HUDEP-2 (cell line): ENCODE measurements around the gene GNAL.
"Not testable (repeated sequence)": the region's sequence is repeated elsewhere in the genome, so short reads cannot be mapped to it uniquely, and the experiment has no call there.

Experiments used
- DNase-seq, 76 experiments: peaks; one replicate each; lab custom pipeline; 2025; ENCODE audit not compliant: unreplicated experiment in 76 of 76; lab: John Stamatoyannopoulos, UW

GNAL gene

GRCh38 chr18:11899063-11899462 lies 210.0 kb downstream of the GNAL start:
- DNase-seq = no peak

- peak in 4 of 76 experiments; percentile 14 to 55 (median 22) for DNase-seq
Observed at GRCh38 chr18:11901826-11902438, 212.9 kb downstream of the GNAL start.

DNA sequence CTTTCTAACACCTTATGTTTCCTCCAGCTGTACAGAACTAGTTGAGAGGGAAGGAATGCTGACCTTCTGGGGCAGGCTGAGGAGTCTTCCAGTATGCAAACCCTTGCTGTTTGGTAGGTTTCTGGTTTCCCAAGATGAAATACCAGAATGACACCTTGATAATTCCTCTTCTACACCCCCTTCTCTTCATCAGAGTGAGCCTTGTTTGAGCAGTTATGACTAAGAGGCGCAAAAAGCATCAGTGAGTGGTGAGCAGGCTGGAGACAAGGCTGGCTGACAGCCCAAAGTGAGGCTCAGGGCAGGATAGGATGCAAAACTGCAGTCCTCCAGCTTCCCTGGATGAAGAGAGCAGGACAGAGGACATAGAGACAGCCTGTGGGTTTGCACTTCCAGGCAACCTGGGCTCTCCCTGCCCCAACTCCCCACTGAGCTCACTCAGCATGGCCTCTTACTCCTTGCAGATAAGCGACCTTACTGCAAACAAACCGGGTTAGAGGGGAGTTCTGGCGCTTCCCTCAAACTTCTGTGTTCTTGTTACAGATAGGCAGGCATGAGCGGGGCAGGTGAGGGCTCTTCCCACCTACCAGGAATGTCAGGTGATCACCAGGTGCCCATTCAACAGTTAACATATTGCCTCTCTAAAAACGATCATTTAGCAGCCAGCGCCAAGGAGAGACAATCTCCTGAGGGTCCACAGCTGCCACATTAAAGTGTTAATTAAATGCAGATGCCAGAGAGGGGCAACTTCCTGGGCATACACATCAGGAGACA lies 213.6 kb downstream of the GNAL start:
- DNase-seq = peak in 1 of 76 experiments; percentile 0

GRCh38 chr18:11905613-11906012 lies 216.5 kb downstream of the GNAL start:
- no peak for DNase-seq

- DNase-seq = no peak
Observed at GRCh38 chr18:11906176-11906575, 217.1 kb downstream of the GNAL start.

DNA sequence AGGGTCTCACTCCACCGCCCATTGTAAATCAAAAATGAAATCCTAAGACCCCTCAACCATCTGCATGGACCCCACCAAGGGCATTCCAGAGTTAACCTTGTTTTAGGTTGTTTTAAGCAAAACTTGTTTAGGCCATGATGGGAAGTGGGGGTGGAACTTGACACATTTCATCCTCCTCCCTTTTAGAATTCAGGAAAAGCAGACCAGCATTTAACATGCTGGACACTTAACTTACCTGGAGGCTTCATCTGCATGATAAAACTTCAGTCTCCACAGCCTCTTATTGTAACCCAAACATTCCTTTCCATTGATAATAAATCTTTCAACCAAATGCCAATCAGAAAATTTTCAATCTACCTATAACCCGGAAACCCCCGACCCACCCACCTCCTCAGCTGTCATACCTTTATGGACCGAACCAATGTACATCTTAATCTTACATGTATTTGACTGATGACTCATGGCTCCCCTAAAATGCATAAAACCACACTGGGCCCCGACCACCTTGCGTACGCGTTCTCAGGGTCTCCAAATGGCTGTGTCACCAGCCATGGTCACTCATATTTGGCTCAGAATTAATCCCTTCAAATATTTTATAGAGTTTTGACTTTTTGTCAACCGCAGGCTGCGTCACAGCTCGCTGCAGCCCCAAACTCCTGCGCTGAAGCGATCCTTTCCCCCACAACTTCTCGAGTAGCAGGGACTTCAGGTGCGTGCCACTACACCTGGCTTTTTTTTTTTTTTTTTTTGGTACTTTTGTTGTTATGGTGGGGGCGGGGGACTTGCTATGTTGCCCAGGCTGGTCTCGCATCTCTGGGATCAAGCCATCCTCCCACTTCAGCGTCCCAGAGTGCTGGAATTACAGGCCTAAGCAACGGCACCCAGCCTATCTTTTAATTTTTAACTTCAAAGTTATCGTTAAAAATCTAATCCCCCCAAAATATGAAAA lies 218.1 kb downstream of the GNAL start:
- no peak for DNase-seq

- peak in 71 of 76 experiments; percentile 8 to 91 (median 63) for DNase-seq
Observed at GRCh38 chr18:11908182-11909060, 219.4 kb downstream of the GNAL start, which contains the start of gene MPPE1. MPPE1 (minus strand) TSS chr18:11908317; CDS start chr18:11897264, 11,053 bp downstream.

GRCh38 chr18:11909061-11909455 lies 220.0 kb downstream of the GNAL start:
- peak in 2 of 76 experiments; percentile 11 to 20 for DNase-seq

DNA sequence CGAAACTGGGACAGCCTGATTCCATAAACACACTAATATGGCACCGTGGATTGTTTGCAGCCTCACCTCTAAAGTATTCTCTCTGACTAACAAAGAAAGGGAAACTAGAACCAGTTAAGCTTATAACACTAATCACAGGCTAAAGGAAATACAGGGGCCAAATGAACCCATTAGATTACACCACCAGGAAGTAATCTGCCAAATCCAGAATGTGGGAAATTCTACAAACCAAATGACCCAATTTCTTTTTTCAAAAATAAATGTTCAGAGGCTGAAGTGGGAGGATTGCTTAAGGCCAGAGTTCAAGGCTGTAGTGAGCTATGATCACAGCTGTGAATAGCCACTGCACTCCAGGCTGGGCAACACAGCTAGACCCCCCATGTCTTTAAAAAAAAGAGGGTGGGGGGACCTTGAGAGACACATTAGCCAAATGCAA lies 220.5 kb downstream of the GNAL start:
- no peak for DNase-seq

- not testable (repeated sequence) for DNase-seq
Observed at GRCh38 chr18:11916880-11917279, 227.8 kb downstream of the GNAL start.

GRCh38 chr18:11919522-11919921 lies 230.5 kb downstream of the GNAL start:
- DNase-seq = not testable (repeated sequence)

GRCh38 chr18:11923450-11923849 lies 234.4 kb downstream of the GNAL start:
- DNase-seq = no peak

DNA sequence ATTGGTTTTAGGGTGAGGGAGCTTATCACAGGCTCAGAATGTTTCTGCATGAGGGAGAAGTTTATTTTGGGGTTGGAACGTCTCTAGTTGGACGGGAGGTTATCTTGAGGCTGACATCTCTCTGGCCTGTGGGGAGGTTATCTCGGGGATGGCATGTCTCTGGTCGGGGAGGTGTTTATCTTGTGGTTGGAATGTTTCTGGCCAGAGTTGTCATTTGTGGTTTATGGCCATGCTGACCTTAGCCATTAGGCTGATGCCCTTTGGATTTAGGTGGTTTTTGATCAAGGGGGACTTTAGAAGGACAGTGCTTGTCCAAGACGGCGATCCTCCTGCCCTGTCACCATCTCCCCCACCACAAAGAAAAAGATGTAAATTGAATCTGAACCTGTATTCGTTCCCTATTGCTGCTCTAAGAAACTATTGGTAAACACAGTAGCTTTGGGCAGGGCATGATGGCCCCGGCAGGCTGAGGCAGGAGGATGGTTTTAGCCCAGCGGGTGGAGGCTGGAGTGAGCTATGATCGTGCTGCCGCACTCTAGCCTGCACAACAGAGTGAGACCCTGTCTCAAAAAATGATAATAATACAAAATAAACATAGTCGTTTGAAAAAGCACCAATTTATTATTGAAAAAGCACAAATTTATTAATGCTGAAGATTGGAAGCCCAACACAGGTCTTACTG lies 236.9 kb downstream of the GNAL start:
- DNase-seq = peak in 32 of 76 experiments; percentile 1 to 79 (median 16)

- no peak for DNase-seq
Observed at GRCh38 chr18:11927497-11927896, 238.4 kb downstream of the GNAL start.

DNA sequence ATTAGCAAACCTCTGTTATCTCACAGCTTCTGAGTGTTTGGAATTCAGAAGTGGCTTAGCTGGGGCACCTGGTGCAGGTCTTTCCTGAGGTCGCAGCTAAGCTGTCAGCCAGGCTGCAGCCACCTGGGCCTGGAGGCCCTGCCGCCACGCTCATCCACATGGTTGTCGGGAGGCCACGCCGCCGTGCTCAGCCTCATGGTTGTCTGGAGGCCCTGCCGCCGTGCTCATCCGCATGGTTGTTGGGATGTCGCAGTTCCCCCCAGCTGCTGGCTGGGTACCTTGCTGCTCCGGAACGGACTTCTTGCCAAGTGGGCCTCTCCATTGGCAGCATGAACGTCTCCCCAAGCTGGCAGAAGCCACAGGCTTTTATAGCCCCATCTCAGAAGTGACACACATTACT lies 243.3 kb downstream of the GNAL start:
- DNase-seq = no peak
